CD4-positive, alpha-beta T cell treated with Interleukin-4 for 1 hour (primary cell): ENCODE data around the gene ABAT.
"Not testable (repeated sequence)": the region's sequence is repeated elsewhere in the genome, so short reads cannot be mapped to it uniquely, and the experiment has no call there.

Source experiments
- DNase-seq, 2 donors: peaks; one replicate each; pipeline ENCODE4 v3.0.0-alpha.2; 2020 to 2022

ABAT gene

GRCh38 chr16:8682551-8683259, 8.3 kb downstream of the ABAT start:
- DNase-seq, result no peak

- DNase-seq, result no peak
Measured at GRCh38 chr16:8683640-8684039, 9.2 kb downstream of the ABAT start.

- no peak for DNase-seq
Measured at GRCh38 chr16:8685617-8686016, 11.2 kb downstream of the ABAT start.

GRCh38 chr16:8686031-8686621, 11.7 kb downstream of the ABAT start:
- no peak for DNase-seq

GRCh38 chr16:8686879-8687278, 12.5 kb downstream of the ABAT start:
- no peak for DNase-seq

- no peak for DNase-seq
Measured at GRCh38 chr16:8689686-8690085, 15.3 kb downstream of the ABAT start.

GRCh38 chr16:8691728-8692127, 17.3 kb downstream of the ABAT start:
- no peak for DNase-seq

- DNase-seq, result no peak
Measured at GRCh38 chr16:8694795-8695728, 20.6 kb downstream of the ABAT start.

- no peak for DNase-seq
Measured at GRCh38 chr16:8696880-8697279, 22.5 kb downstream of the ABAT start.

- DNase-seq, result no peak
Measured at GRCh38 chr16:8697965-8698364, 23.5 kb downstream of the ABAT start.

GRCh38 chr16:8703693-8704092, 29.3 kb downstream of the ABAT start:
- DNase-seq, result no peak

GRCh38 chr16:8704098-8704497, 29.7 kb downstream of the ABAT start:
- DNase-seq, result no peak

GRCh38 chr16:8705100-8705822, 30.8 kb downstream of the ABAT start:
- not testable (repeated sequence) for DNase-seq

GRCh38 chr16:8708536-8708935, 34.1 kb downstream of the ABAT start:
- DNase-seq, result no peak

- no peak for DNase-seq
Measured at GRCh38 chr16:8712589-8713361, 38.4 kb downstream of the ABAT start.

GRCh38 chr16:8713635-8714172, 39.3 kb downstream of the ABAT start:
- no peak for DNase-seq

- DNase-seq, result no peak
Measured at GRCh38 chr16:8714174-8714573, 39.8 kb downstream of the ABAT start.

GRCh38 chr16:8714807-8715206, 40.4 kb downstream of the ABAT start:
- DNase-seq, result no peak

GRCh38 chr16:8716052-8716451, 41.6 kb downstream of the ABAT start:
- DNase-seq, result no peak

- DNase-seq, result no peak
Measured at GRCh38 chr16:8716592-8716991, 42.2 kb downstream of the ABAT start.

- DNase-seq, result no peak
Measured at GRCh38 chr16:8717469-8717868, 43.1 kb downstream of the ABAT start.

GRCh38 chr16:8717892-8718415, 43.5 kb downstream of the ABAT start:
- no peak for DNase-seq
